HG02870 (cell line): ENCODE measurements around the gene BRCC3.

Experiments
- ATAC-seq: cut with Tn5 transposase; IDR thresholded peaks from one replicate; pipeline ENCODE4 v1.9.1; 2021; ENCODE audit warnings: mild to moderate bottlenecking, moderate library complexity; ENCODE audit not compliant: unreplicated experiment

Gene BRCC3

DNA sequence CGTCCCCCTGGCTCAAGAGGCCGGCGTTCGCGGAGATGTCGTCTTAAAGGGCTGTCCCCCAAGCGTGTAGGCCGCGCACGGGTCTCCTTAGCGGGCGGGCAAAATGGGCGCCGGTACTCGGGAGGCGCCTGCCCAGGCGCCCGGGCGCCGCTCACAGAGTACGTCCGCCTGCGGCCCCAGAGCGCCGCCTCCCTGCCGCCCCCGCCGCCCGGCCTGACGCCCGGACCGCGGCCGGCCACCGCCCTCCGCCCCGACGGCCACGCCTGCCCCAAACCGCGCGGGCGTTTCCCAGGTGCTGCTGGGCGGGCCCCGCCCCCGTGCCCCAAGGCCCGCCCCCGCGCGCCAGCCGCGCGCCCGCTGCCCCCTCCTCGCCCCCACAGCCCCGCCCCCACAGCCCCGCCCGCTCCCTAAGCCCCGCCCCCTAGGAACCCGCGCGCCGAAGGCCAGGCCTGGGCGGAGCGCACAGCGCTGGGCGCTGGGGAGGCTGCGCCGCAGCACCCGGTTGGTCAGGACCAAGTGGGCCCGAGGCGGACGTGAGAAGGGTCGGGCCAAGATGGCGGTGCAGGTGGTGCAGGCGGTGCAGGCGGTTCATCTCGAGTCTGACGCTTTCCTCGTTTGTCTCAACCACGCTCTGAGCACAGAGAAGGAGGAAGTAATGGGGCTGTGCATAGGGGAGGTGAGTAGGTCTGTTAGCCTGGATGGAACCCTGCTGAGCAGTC is at the start of gene BRCC3, which contains the start of the genes CMC4 and MTCP1:
BRCC3 (plus strand) TSS at position 534 of the 719 bp plus-strand sequence; CDS start at position 554, 20 bp downstream.
CMC4 (minus strand) TSS at position 162 of the 719 bp plus-strand sequence. CDS start 7,113 bp downstream, outside the sequence.
MTCP1 (minus strand) TSS at position 162 of the 719 bp plus-strand sequence. CDS start 5,126 bp downstream, outside the sequence.
- ATAC-seq: peak; percentile 81

DNA sequence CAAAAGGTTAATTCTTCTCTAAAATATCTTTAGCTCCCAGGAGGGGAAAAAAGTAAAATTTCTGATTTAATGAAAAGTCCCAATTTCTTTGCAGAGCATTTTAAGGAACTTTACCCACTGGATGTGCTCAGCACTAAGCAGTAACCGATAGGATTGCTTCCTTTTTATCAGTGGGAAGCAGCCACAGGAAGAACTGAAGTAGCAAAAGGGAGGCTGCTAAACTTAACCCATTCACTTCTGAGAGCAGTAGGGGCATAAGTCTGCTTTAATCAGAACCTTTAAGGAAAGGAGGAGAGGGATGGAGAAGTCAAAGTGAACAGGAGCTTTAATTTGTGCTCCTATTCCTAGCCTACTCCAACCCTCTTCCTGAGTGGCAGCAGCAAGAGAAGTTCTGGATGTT is 48.7 kb upstream of the BRCC3 start, which contains the start of gene F8:
F8 (minus strand) TSS at position 139 of the 400 bp plus-strand sequence. CDS start 171 bp downstream, outside the sequence.
- ATAC-seq: no peak

DNA sequence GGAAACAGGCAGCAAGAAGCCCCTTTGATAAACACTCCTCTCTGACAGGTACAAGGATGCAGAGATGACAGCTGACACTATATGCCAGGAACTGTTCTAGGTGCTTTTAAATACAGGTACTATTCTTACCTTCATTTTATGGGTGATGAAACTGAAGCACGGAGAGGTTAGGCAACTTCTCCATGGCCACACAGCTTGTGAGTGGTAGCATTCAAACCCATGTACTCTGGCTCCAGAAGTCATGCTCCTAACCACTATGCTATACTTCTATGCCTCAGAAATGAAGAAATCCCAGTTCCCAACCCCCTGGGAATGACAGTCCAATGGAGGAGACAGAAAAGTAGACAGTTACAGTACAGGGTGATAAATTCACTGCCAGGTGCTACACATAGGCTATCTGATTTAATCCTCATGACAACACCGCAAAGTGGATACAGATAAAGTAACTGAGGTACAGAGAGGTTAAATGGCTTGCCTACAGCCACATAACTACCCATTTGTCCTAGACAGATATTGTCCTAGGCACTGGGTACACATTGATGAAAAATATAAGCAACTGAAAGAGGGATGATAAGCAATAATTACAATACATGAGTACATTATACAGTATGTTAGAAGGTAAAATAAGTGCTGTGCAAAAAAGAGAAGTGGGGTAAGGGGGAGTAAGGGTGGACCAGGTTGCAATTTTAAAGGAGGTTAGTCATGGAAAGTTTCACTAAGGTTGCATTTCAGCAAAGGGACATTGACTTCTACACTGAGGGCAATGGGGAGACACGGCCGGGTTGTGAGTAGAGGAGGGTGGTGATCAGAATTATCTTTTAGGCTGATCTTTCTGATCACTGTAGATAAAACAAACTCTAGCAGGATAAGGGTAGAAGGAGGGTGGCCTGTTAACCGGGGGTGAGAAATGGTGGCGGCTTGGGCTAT is 47.1 kb upstream of the BRCC3 start:
- no peak for ATAC-seq

DNA sequence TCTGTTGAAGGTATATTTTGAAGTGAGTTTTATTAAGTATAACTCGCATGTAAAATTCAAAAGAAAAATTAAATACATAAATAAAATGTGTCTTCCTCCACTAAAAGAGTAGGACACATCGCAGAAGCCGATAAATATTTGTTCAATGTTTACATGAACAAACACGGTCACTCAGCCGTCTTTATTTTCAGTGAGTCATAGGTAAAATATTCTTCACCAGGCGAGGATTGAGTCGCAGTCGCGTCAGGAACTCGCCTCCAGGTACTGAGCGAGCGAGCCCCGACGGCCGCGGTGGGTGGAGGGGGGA is 44.9 kb upstream of the BRCC3 start:
- ATAC-seq: no peak

DNA sequence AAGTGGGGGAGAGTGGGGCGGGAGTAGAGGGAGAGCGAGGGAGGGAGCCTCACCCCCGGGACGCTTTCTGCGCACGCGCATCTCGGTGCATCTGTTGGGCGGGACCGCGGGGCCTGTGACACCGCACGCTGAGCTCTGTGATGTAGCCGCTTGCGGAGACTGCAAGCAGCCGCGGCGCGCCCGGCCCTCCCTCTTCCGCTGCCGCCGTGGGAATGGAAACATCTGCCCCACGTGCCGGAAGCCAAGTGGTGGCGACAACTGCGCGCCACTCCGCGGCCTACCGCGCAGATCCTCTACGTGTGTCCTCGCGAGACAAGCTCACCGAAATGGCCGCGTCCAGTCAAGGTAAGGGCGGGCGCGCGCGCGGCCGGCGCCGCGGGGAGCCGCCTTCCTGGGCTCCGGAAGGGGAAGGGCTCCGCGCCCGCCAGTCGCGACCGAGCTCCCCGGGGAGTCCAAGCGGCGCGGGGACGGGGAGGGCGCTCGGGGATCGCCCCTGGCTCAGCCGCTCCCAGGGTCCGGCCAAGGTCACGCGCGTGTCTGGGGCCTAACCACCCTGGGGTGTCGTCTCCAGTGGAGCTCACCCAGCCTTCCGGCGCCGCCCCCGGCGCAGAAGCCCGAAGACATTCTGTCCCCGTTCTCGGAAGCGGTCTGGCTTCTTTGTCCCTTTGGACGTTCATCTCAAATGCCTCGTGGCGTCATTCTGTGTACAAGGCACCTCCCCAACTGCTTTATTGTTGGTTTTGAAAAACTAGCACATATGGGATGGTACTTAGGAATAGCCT is 44.4 kb upstream of the BRCC3 start, which contains the start of gene FUNDC2:
FUNDC2 (plus strand) TSS at position 118 of the 782 bp plus-strand sequence; CDS start at position 213, 95 bp downstream.
- ATAC-seq: peak; percentile 86

DNA sequence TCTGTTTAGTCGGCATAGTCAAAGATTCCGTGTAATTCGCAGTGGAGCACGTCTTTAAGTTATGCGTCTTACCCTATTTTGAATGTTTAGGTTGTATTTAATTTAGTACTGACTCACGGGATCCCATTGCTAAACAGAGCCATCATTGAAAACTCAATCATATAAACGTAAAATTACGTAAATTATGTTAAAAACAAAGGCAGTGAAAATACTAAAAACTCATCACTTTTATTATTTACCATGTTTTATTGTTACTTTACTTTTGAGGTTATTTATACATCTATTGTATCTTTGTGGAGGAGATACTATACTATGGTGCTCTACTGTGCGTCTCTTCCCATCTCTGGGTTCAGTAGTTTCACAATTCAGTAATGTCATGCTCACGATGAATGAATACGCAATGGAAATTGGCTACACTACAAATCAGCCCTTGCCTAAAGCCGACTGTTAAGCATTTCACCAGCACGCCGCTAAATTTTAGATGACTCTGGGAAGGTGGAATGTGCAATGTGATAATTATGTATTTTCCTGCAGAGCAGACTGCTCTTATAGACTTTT is 43.7 kb upstream of the BRCC3 start:
- ATAC-seq: no peak

DNA sequence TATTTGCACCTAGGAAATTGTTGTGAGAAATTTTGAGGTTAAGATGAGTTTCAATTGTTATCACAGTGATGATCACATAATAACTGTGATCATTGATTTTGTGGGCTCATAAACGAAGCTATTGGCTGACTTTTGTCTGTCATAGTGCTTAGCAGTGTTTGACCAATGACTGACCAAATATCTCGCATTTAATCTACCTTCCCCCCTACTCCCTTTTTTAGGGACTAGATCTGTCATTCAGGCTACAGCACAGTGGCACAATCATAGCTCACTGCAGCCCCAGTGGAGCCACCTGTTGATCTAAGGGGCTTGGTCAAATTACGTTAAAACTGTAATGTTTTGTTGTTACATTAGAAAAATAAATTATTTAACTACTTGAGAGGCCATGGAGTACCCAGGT is 43.2 kb upstream of the BRCC3 start:
- no peak for ATAC-seq

DNA sequence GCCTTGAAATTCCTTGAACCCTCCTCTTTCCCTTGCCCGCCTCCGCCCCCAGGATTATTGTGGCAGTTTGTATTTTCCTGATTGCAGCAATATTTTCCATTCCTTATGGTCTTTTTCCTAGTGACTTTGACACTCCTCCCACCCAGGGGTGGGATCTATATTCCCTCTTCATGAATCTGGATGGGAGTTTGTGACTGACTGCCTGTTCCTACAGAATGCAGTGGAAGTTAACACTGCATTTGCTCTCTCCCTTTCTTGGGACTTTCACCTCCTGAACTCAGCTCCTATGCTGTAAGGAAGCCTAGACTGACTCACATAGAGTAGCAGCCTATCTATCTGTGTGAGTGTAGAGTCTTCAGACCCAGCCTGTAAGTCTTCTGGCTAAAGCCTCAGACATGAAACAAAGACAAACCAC is 42.4 kb upstream of the BRCC3 start:
- ATAC-seq: no peak

DNA sequence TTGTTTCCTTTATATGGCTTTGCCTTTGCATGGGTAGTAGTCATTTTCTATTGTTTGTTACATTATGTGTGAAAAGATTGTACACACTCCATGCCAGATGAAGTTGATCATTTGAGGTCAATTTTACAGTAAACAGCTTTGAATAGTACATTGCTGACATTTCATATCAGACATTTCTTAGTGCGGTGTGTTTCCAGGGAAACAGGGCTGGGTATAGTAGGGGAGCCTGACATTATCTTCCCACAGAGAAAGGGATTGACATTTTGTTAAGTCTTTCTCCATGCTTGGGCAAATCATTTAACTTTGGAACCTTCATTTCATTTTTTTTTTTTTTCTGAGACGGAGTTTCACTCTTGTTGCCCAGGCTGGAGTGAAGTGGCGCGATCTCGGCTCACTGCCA is 39.7 kb upstream of the BRCC3 start:
- ATAC-seq: no peak

DNA sequence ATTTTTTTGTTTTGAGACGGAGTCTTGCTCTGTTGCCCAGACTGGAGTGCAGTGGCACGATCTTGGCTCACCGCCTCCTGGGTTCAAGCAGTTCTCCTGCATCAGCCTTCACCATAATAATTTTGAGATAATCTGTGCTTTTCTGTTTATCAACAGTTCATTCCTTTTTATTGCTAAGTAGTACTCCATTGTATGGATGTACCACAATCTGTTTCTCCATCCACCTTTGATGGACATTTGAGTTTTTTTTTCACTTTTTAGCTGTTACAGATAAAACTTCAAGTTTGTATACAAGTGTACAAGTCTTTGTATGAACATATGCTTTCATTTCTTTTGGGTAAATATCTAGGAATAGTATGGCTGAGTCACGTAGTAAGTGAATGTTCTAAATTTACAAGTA is 35.6 kb upstream of the BRCC3 start:
- ATAC-seq: no peak

DNA sequence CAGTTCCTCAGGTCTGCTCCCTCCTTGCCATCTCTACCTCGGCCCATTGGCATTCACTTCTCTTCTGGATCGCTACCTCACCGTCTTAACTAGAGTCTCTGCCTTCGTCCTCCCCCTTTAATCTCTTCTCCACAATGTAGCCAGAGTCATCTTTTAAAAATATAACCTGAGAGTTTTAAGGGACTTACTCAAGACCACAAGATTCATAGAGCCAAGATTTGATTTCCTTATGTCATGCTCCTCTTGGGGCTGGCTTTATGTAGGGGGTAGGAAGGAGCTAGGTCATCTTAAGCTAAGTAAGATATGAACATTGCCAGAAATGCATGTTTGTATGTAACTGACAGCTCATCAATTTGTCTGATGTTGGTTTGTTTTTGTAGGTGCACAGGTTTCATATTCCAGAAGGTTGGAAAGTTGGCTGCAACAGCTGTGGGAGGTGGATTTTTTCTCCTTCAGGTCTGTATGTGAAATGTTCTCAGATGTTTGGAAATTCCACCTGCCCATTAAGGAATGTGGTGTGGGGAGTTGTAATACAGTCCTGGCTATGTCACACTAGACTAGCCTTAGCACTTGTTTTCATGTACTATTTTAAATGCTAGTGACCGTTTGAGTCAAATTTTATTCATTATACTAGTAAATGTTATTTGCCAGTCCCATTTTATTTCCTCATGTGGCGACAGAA is 25.0 kb upstream of the BRCC3 start:
- ATAC-seq: no peak

DNA sequence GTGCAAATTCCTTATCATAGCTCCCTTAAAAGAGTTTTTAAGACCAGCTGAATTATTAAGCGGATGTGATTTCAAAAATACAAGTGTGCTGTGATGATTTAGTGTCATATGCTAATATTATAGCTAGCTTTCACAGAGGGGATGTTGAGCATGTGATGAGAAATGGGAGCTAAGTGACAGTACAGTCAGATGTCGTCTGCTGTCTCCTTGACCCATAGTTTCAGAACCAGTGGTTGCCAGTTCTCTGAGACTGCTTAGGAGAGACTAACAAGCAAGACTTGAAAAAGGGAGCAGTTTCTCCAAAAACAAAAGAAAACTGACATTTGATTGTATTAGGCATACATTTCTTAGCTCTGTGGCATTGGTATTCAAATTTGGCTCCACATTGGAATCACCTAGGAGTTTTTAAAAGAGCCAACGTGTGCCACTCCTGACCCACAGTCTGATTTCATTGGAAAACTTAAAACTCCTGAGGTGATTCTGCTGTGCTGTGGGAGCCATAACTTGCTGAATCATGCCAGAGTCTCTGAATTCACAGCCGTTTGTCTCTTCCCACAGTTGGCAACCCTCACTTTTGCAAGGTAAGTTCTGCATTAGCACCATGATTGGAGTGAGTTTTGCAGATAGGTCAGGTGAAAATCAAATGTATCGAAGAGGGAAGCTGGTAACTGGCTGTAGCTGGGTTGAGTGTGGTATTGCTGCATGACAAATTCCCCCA is 24.3 kb upstream of the BRCC3 start:
- ATAC-seq: no peak

DNA sequence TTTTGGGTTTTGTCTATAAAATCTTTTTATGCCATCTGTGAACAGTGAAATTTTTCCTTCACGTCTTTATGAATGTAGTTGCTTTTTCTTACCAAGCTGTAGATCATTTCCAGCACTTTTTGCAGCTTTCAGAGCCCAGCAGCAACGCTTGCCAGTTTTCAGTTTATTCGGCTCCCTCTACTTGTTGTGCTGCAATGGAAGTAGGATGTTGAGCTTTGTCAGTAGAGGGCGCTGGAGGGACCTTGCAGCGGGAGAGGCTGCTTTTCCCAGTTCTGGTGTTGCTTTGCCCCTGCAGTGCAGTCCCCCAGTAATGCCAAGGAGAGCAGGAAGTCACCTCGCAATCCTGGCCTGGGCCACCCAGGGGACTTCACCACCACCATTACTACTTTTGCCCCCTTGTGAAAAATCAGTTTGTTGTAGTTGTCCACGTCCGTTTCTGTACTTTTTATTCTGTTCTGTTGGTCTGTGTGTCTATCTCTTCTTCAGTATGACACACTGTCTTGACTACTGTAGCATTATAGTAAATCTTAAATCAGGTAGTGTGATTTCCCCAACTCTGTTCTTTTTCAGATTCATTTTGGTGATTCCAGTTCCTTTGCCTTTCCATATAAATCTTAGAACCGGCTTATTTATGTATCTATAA is 22.2 kb upstream of the BRCC3 start:
- ATAC-seq: no peak

DNA sequence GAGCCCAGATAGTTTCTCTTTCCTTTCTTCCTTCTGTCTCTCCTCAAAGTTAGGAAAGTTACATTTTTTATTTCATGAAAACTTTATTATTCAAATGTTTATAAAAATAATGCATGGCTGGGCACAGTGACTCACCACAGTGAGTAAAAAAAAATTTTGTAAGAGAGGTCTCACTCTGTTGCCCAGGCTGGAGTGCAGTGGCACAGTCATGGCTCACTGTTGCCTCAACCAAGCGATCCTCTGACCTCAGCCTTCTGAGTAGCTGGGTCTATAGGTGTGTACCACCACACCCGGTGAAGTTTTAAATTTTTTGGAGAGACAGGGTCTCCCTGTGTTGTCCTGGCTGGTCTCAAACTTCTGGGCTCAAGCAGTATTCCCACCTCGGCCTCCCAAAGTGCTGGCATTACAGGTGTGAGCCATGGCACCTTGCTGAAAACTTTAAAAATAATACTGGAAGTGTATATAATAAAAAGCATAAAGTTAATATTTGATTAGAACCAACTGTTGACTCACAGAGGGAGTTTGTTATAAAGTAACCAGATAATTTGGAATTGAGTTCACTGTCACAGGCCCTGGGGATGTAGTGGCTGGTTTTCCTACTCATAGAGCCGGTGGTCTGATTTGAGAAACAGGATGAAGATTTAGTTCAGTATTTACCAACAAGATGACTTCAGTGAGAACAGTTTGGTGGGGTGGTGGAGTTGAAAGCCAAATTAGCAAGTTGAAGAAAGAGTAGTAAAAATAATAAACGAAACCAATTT is 18.4 kb upstream of the BRCC3 start:
- no peak for ATAC-seq

DNA sequence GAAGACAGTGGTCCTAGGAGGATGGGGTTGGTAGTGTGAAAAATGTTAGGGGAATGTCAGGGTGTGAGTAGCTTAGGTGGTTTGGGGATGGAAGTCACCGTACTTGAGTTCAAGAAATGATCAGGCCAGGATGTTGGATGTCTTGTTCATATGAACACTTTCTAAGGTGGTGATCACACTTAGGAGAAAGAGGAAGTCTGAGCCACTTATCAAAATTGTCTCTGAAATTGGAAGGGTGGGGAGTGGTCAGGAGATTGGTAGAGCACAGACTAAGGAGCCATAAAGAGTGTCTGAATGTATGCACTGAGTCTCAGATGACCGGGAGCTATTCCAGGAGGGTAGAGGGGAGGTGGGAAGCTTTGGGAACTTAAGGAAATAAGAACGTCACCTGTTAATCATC is 17.7 kb upstream of the BRCC3 start:
- ATAC-seq: no peak

DNA sequence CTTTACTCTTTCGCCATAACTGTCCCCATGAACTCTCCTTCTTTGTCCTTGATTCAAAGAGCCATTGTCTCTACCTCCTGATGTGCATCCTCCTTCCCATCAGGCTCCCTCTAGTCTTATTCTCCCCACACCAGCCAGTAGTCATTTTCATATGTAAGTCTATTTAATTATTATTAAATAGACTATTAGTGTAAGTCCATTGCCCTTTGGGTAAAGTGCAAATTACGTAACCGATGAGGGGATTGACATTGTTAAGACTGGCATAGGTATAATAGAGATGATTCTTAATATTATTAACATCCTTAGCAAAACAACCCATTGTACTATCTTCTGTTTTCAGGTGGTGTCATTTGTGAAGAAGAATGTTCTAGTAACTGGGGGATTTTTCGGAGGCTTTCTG is 17.1 kb upstream of the BRCC3 start:
- no peak for ATAC-seq

DNA sequence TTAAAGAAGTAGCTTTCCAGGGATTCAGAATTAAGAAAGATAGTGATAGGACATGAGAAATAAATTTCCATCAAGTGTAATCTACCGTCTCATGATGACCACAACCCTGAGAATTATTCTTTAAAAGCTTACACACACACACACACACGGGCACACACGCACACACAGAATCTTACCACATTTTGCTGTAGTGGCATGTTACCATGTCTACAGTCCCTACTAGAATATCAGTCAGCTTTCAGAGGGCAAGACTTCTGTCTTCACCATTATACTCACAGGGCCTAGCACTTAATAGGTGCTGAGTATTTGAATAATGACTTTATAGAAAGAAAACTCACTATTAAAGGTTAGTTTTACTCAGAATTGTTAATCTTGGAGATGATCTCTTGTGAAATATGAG is 15.8 kb upstream of the BRCC3 start:
- ATAC-seq: no peak

DNA sequence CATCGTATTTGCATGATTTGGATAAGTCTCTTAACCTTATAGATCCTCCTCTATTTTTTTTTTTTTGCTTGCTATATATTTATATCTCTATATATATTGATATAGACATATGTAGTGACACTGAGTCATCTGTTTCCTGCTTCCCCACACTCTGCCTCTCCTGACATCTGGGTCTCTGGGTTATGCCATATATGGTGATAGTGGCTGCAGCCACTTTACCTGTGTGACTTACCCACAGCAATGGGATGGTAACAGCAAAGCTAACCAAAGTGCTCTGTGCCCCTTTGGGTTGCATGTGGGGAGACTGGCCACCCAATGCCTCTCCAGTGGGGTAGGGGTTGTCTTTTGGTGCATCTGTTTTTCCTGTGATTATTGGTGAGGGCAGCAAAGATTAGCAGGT is 14.8 kb upstream of the BRCC3 start:
- no peak for ATAC-seq
